ENCODE measurements around the gene PLCL2. TPM values are rescaled to one million over a fixed set of nuclear protein-coding genes. Genes with fewer than 3 reads are reported as not detected.

PLCL2 gene
- total RNA-seq, 1 experiment from 2014 or later, result 3.0 TPM

GRCh38 chr3:16936233-16936632 is 51.5 kb downstream of the PLCL2 start:
- Histone ChIP-seq H3K36me3 (ENCODE audit: control insufficient read depth, insufficient read depth, low read length) (no peaks in the 10 kb centered on the region), H3K4me1 (ENCODE audit: control insufficient read depth, insufficient read depth, low read length) (no peaks in the 10 kb centered on the region), H3K27ac (ENCODE audit: low read length) (no peak overlapping the region), H3K9me3 (ENCODE audit: control insufficient read depth, insufficient read depth, low read depth, low read length) (no peaks in the 10 kb centered on the region), H3K27me3 (ENCODE audit: control insufficient read depth, insufficient read depth, low read length) (no peaks in the 10 kb centered on the region), H3K4me3 (ENCODE audit: low read depth in 2 of 2, low read length in 2 of 2) (no peak overlapping the region)
- no peak for TF ChIP-seq POLR2AphosphoS5 (IDR thresholded peaks at IDR 0.05; ENCODE audit: low read depth, low read length)
- TF ChIP-seq, protein P1, sequence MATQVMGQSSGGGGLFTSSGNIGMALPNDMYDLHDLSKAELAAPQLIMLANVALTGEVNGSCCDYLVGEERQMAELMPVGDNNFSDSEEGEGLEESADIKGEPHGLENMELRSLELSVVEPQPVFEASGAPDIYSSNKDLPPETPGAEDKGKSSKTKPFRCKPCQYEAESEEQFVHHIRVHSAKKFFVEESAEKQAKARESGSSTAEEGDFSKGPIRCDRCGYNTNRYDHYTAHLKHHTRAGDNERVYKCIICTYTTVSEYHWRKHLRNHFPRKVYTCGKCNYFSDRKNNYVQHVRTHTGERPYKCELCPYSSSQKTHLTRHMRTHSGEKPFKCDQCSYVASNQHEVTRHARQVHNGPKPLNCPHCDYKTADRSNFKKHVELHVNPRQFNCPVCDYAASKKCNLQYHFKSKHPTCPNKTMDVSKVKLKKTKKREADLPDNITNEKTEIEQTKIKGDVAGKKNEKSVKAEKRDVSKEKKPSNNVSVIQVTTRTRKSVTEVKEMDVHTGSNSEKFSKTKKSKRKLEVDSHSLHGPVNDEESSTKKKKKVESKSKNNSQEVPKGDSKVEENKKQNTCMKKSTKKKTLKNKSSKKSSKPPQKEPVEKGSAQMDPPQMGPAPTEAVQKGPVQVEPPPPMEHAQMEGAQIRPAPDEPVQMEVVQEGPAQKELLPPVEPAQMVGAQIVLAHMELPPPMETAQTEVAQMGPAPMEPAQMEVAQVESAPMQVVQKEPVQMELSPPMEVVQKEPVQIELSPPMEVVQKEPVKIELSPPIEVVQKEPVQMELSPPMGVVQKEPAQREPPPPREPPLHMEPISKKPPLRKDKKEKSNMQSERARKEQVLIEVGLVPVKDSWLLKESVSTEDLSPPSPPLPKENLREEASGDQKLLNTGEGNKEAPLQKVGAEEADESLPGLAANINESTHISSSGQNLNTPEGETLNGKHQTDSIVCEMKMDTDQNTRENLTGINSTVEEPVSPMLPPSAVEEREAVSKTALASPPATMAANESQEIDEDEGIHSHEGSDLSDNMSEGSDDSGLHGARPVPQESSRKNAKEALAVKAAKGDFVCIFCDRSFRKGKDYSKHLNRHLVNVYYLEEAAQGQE (IDR thresholded peaks at IDR 0.05; ENCODE audit: insufficient read depth in 1 of 2, low read depth in 2 of 2, low read length in 1 of 2), result no peak
- no peak for TF ChIP-seq TCF7L2 (IDR thresholded peaks at IDR 0.05; ENCODE audit: low read depth, low read length)
- TF ChIP-seq SIN3A (IDR thresholded peaks at IDR 0.05; ENCODE audit: borderline replicate concordance, insufficient read depth, low read depth, low read length), result no peak
- BruUV-seq (replicated peaks), result no TSS peak
- in situ Hi-C loops (cut with HindIII; ENCODE audit: low pct_unique_long_range_greater_than_20kb, low sequenced_read_pairs) (no loop called here), intact Hi-C loops (cut with micrococcal nuclease; ENCODE audit: unreplicated experiment) (no loop called here)
- CTCF ChIA-PET, result no interaction called here
- POLR2A ChIA-PET, result no interaction called here
- no peak for DNase-seq (ENCODE audit: low read depth, low spot score)
- ATAC-seq, result no peak

GRCh38 chr3:16936676-16937230 is 52.0 kb downstream of the PLCL2 start:
- in situ Hi-C loops (cut with HindIII; ENCODE audit: low pct_unique_long_range_greater_than_20kb, low sequenced_read_pairs), result no loop called here
- Histone ChIP-seq H3K4me3 (ENCODE audit: low read depth in 2 of 2, low read length in 2 of 2) (no peak overlapping the region), H3K36me3 (ENCODE audit: control insufficient read depth, insufficient read depth, low read length) (no peaks in the 10 kb centered on the region), H3K27me3 (ENCODE audit: control insufficient read depth, insufficient read depth, low read length) (no peaks in the 10 kb centered on the region), H3K9me3 (ENCODE audit: control insufficient read depth, insufficient read depth, low read depth, low read length) (no peaks in the 10 kb centered on the region), H3K27ac (ENCODE audit: low read length) (no peak overlapping the region), H3K4me1 (ENCODE audit: control insufficient read depth, insufficient read depth, low read length) (no peaks in the 10 kb centered on the region)
- TF ChIP-seq TCF7L2 (IDR thresholded peaks at IDR 0.05; ENCODE audit: low read depth, low read length), result no peak
- no peak for TF ChIP-seq CTCF (IDR thresholded peaks at IDR 0.05)
- TF ChIP-seq, protein P1 (IDR thresholded peaks at IDR 0.05; ENCODE audit: insufficient read depth in 1 of 2, low read depth in 2 of 2, low read length in 1 of 2), result no peak
- ChIA-PET POLR2A (no interaction called here), CTCF (no interaction called here)
- no peak for ATAC-seq
- BruUV-seq (replicated peaks), result no TSS peak
- intact Hi-C loops (cut with micrococcal nuclease; ENCODE audit: unreplicated experiment), result no loop called here
- DNase-seq (ENCODE audit: low read depth, low spot score), result no peak

Data from Panc1 (cell line).